Measurements from ENCODE around the gene B4GALT1.
A peak's percentile ranks its signal among the peaks of the same experiment; 100 is the strongest.
"Not testable (repeated sequence)": the region's sequence is repeated elsewhere in the genome, so short reads cannot be mapped to it uniquely, and the experiment has no call there.

The B4GALT1 gene

GRCh38 chr9:33161011-33161588, 6.0 kb downstream of the B4GALT1 start:
- DNase-seq, result no peak

GRCh38 chr9:33160446-33160845, 6.7 kb downstream of the B4GALT1 start:
- DNase-seq, result not testable (repeated sequence)

- peak; percentile 43 for DNase-seq
Measured at GRCh38 chr9:33159777-33160127, 7.4 kb downstream of the B4GALT1 start.

- DNase-seq, result peak; percentile 42
Measured at GRCh38 chr9:33158843-33159776, 8.0 kb downstream of the B4GALT1 start.

- DNase-seq, result no peak
Measured at GRCh38 chr9:33157960-33158842, 8.9 kb downstream of the B4GALT1 start.

GRCh38 chr9:33155393-33155792, 11.7 kb downstream of the B4GALT1 start:
- no peak for DNase-seq

- no peak for DNase-seq
Measured at GRCh38 chr9:33154371-33154770, 12.8 kb downstream of the B4GALT1 start.

GRCh38 chr9:33153666-33154065, 13.5 kb downstream of the B4GALT1 start:
- no peak for DNase-seq

- no peak for DNase-seq
Measured at GRCh38 chr9:33153001-33153400, 14.1 kb downstream of the B4GALT1 start.

GRCh38 chr9:33151601-33152000, 15.5 kb downstream of the B4GALT1 start:
- DNase-seq, result no peak

GRCh38 chr9:33151007-33151557, 16.1 kb downstream of the B4GALT1 start:
- peak; percentile 20 for DNase-seq

GRCh38 chr9:33148367-33149014, 18.6 kb downstream of the B4GALT1 start:
- DNase-seq, result no peak

- DNase-seq, result no peak
Measured at GRCh38 chr9:33147416-33148169, 19.5 kb downstream of the B4GALT1 start.

- DNase-seq, result no peak
Measured at GRCh38 chr9:33146298-33146697, 20.8 kb downstream of the B4GALT1 start.

- no peak for DNase-seq
Measured at GRCh38 chr9:33144551-33144950, 22.6 kb downstream of the B4GALT1 start.

- no peak for DNase-seq
Measured at GRCh38 chr9:33143241-33143661, 23.9 kb downstream of the B4GALT1 start.

GRCh38 chr9:33142535-33142934, 24.6 kb downstream of the B4GALT1 start:
- DNase-seq, result no peak

- no peak for DNase-seq
Measured at GRCh38 chr9:33140401-33141360, 26.5 kb downstream of the B4GALT1 start.

GRCh38 chr9:33139421-33140228, 27.5 kb downstream of the B4GALT1 start:
- DNase-seq, result no peak

- no peak for DNase-seq
Measured at GRCh38 chr9:33138768-33139167, 28.4 kb downstream of the B4GALT1 start.

All from GF-D8 (cell line).